ENCODE results near the gene RIT1. TPM values are rescaled to one million over a fixed set of nuclear protein-coding genes. Genes with fewer than 3 reads are reported as not detected.
"Not testable (repeated sequence)": the region's sequence is repeated elsewhere in the genome, so short reads cannot be mapped to it uniquely, and the experiment has no call there.

The RIT1 gene
- polyA plus RNA-seq, 1 donor from 2014 or later: 83.5 TPM

- Histone ChIP-seq H2AFZ (ENCODE audit: low read depth, low read length) (no peak overlapping the region), H3K9me2 (ENCODE audit: insufficient read depth, low read length) (no peaks in the 10 kb centered on the region), H3K36me3 (ENCODE audit: insufficient read depth, low read length) (peaks cover 5% of the 10 kb centered on the region), H3K9ac (ENCODE audit: low read length) (no peak overlapping the region), H3K4me3 (ENCODE audit: low read length) (peak overlapping the region; percentile 72), H3K27ac (ENCODE audit: low read length) (no peak overlapping the region), H3K4me2 (ENCODE audit: low read length) (no peak overlapping the region), H3K9me3 (ENCODE audit: low read length) (no peaks in the 10 kb centered on the region), H3K79me2 (replicated peaks; ENCODE audit: insufficient read depth, low read length) (peaks cover 46% of the 10 kb centered on the region), H3F3A (ENCODE audit: insufficient read depth, low read length, poor library complexity, severe bottlenecking) (no peaks in the 10 kb centered on the region), H4K20me1 (ENCODE audit: insufficient read depth) (no peaks in the 10 kb centered on the region), H3K27me3 (ENCODE audit: insufficient read depth, low read depth, low read length) (no peaks in the 10 kb centered on the region)
- TF ChIP-seq CTCF (IDR thresholded peaks at IDR 0.05; ENCODE audit: poor library complexity, severe bottlenecking) (no peak), EP300 (conservative IDR thresholded peaks at IDR 0.05; ENCODE audit: poor library complexity, severe bottlenecking) (no peak), RAD21 (conservative IDR thresholded peaks at IDR 0.05) (no peak), SMC3 (conservative IDR thresholded peaks at IDR 0.05; ENCODE audit: poor library complexity) (no peak), MXI1 (conservative IDR thresholded peaks at IDR 0.05; ENCODE audit: poor library complexity, severe bottlenecking) (no peak), POLR2AphosphoS5 (IDR thresholded peaks at IDR 0.05) (no peak), TAF1 (IDR thresholded peaks at IDR 0.05; ENCODE audit: low read depth) (no peak), REST (IDR thresholded peaks at IDR 0.05; ENCODE audit: borderline replicate concordance) (no peak), EZH2 (IDR thresholded peaks at IDR 0.05; ENCODE audit: borderline replicate concordance, insufficient read depth, low read length, poor library complexity, severe bottlenecking) (no peak)
Observed at GRCh38 chr1:155932081-155932480, 20.9 kb upstream of the RIT1 start.

GRCh38 chr1:155931332-155932038, 20.3 kb upstream of the RIT1 start:
- Histone ChIP-seq H3K9ac (ENCODE audit: low read length) (no peak overlapping the region), H3F3A (ENCODE audit: insufficient read depth, low read length, poor library complexity, severe bottlenecking) (no peaks in the 10 kb centered on the region), H3K27ac (ENCODE audit: low read length) (no peak overlapping the region), H2AFZ (ENCODE audit: low read depth, low read length) (no peak overlapping the region), H3K27me3 (ENCODE audit: insufficient read depth, low read depth, low read length) (no peaks in the 10 kb centered on the region), H3K4me2 (ENCODE audit: low read length) (no peak overlapping the region), H4K20me1 (ENCODE audit: insufficient read depth) (no peaks in the 10 kb centered on the region), H3K4me3 (ENCODE audit: low read length) (peak overlapping the region; percentile 72), H3K9me3 (ENCODE audit: low read length) (no peaks in the 10 kb centered on the region), H3K36me3 (ENCODE audit: insufficient read depth, low read length) (peaks cover 10% of the 10 kb centered on the region), H3K79me2 (replicated peaks; ENCODE audit: insufficient read depth, low read length) (peaks cover 46% of the 10 kb centered on the region), H3K9me2 (ENCODE audit: insufficient read depth, low read length) (no peaks in the 10 kb centered on the region)
- TF ChIP-seq MXI1 (conservative IDR thresholded peaks at IDR 0.05; ENCODE audit: poor library complexity, severe bottlenecking): no peak
- TF ChIP-seq RAD21 (conservative IDR thresholded peaks at IDR 0.05): no peak
- no peak for TF ChIP-seq EZH2 (IDR thresholded peaks at IDR 0.05; ENCODE audit: borderline replicate concordance, insufficient read depth, low read length, poor library complexity, severe bottlenecking)
- TF ChIP-seq POLR2AphosphoS5 (IDR thresholded peaks at IDR 0.05): no peak
- TF ChIP-seq TAF1 (IDR thresholded peaks at IDR 0.05; ENCODE audit: low read depth): no peak
- TF ChIP-seq EP300 (conservative IDR thresholded peaks at IDR 0.05; ENCODE audit: poor library complexity, severe bottlenecking): no peak
- no peak for TF ChIP-seq CTCF (IDR thresholded peaks at IDR 0.05; ENCODE audit: poor library complexity, severe bottlenecking)
- no peak for TF ChIP-seq REST (IDR thresholded peaks at IDR 0.05; ENCODE audit: borderline replicate concordance)
- no peak for TF ChIP-seq SMC3 (conservative IDR thresholded peaks at IDR 0.05; ENCODE audit: poor library complexity)

- H3K4me3 ChIP-seq (ENCODE audit: low read length): peak overlapping the region; percentile 36
- H3K9me3 ChIP-seq (ENCODE audit: low read length); H3K27ac ChIP-seq (ENCODE audit: low read length); H3K4me2 ChIP-seq (ENCODE audit: low read length); H4K20me1 ChIP-seq (ENCODE audit: insufficient read depth); H3K27me3 ChIP-seq (ENCODE audit: insufficient read depth, low read depth, low read length); H2AFZ ChIP-seq (ENCODE audit: low read depth, low read length); H3K9ac ChIP-seq (ENCODE audit: low read length); H3K9me2 ChIP-seq (ENCODE audit: insufficient read depth, low read length); H3F3A ChIP-seq (ENCODE audit: insufficient read depth, low read length, poor library complexity, severe bottlenecking): not testable (repeated sequence)
- peaks cover 17% of the 10 kb centered on the region for H3K36me3 ChIP-seq (ENCODE audit: insufficient read depth, low read length)
- peaks cover 46% of the 10 kb centered on the region for H3K79me2 ChIP-seq (replicated peaks; ENCODE audit: insufficient read depth, low read length)
Observed at GRCh38 chr1:155930725-155931124, 19.6 kb upstream of the RIT1 start.

Data from neural cell (in vitro differentiated cells).